IPS DF 19.7 (cell line): ENCODE results near the gene FGF9.
A peak's percentile ranks its signal among the peaks of the same experiment; 100 is the strongest.

Experiments used
- DNase-seq: peaks from one replicate; pipeline ENCODE4 v3.0.0-alpha.2; 2013; ENCODE audit warnings: low read depth, low spot score

Gene FGF9

GRCh38 chr13:21670883-21671619, at the start of gene FGF9:
TSS of gene FGF9 (plus strand) at chr13:21671073. CDS start at chr13:21671913, 840 bp downstream.
- no peak for DNase-seq

- DNase-seq: peak; percentile 7
Observed at GRCh38 chr13:21625366-21625765, 45.5 kb upstream of the FGF9 start.

GRCh38 chr13:21632196-21632595, 38.7 kb upstream of the FGF9 start:
- DNase-seq: no peak

- DNase-seq: no peak
Observed at GRCh38 chr13:21636656-21637055, 34.2 kb upstream of the FGF9 start.

GRCh38 chr13:21637296-21637695, 33.6 kb upstream of the FGF9 start:
- no peak for DNase-seq

GRCh38 chr13:21638319-21639282, 32.3 kb upstream of the FGF9 start:
- no peak for DNase-seq

- no peak for DNase-seq
Observed at GRCh38 chr13:21639561-21639960, 31.3 kb upstream of the FGF9 start.

GRCh38 chr13:21641629-21642028, 29.2 kb upstream of the FGF9 start:
- DNase-seq: no peak

- no peak for DNase-seq
Observed at GRCh38 chr13:21657538-21657937, 13.3 kb upstream of the FGF9 start.

- no peak for DNase-seq
Observed at GRCh38 chr13:21659087-21659486, 11.8 kb upstream of the FGF9 start.

GRCh38 chr13:21661097-21661909, 9.6 kb upstream of the FGF9 start:
- no peak for DNase-seq

GRCh38 chr13:21663197-21663596, 7.7 kb upstream of the FGF9 start:
- DNase-seq: no peak

- DNase-seq: no peak
Observed at GRCh38 chr13:21668732-21669275, 2.1 kb upstream of the FGF9 start.

GRCh38 chr13:21670006-21670882, 629 bp upstream of the FGF9 start:
- DNase-seq: no peak

GRCh38 chr13:21671620-21672286, 880 bp downstream of the FGF9 start:
- DNase-seq: no peak

- no peak for DNase-seq
Observed at GRCh38 chr13:21672287-21672680, 1.4 kb downstream of the FGF9 start.

GRCh38 chr13:21672796-21673538, 2.1 kb downstream of the FGF9 start:
- no peak for DNase-seq

GRCh38 chr13:21673539-21673788, 2.6 kb downstream of the FGF9 start:
- DNase-seq: no peak

GRCh38 chr13:21673789-21674489, 3.1 kb downstream of the FGF9 start:
- DNase-seq: no peak
